Mesendoderm (in vitro differentiated cells): ENCODE results near the gene VWF.
A peak's percentile ranks its signal among the peaks of the same experiment; 100 is the strongest.

Experiments
- DNase-seq: peaks from one replicate; pipeline ENCODE4 v3.0.0; 2013
- H2AK5ac ChIP-seq: 2 replicates; pipeline ENCODE4 v1.6.1; 2013; ENCODE audit warnings: low read length, inconsistent platforms
- H2BK120ac ChIP-seq: 2 replicates; pipeline ENCODE4 v1.6.1; 2013; ENCODE audit warnings: low read depth, mild to moderate bottlenecking, low read length, moderate library complexity, mixed read lengths
- H2BK15ac ChIP-seq: replicated peaks from 2 replicates; pipeline ENCODE4 v1.6.1; 2013; ENCODE audit warnings: low read depth, mild to moderate bottlenecking, moderate library complexity
- H2BK5ac ChIP-seq: 2 replicates; pipeline ENCODE4 v1.6.1; 2013; ENCODE audit warnings: low read length, inconsistent platforms
- H3K18ac ChIP-seq: 2 replicates; pipeline ENCODE4 v1.6.1; 2013; ENCODE audit warnings: mild to moderate bottlenecking, low read length, mixed read lengths
- H3K23ac ChIP-seq: one replicate; pipeline ENCODE4 v1.6.1; 2013; ENCODE audit warnings: low read length
- H3K27ac ChIP-seq: 2 replicates; pipeline ENCODE4 v1.5.1; 2013; ENCODE audit warnings: low read depth, mild to moderate bottlenecking, inconsistent platforms, low read length, moderate library complexity
- H3K27me3 ChIP-seq: 2 replicates; pipeline ENCODE4 v1.6.1; 2013; ENCODE audit warnings: low read length, control low read depth, mild to moderate bottlenecking, inconsistent platforms; ENCODE audit not compliant: insufficient read depth, poor library complexity
- H3K36me3 ChIP-seq: 2 replicates; pipeline ENCODE4 v1.6.1; 2013; ENCODE audit warnings: low read length, inconsistent platforms; ENCODE audit not compliant: control insufficient read depth, insufficient read depth
- H3K4ac ChIP-seq: one replicate; pipeline ENCODE4 v1.6.1; 2013; ENCODE audit warnings: low read depth, mild to moderate bottlenecking, low read length, moderate library complexity
- H3K4me1 ChIP-seq: 2 replicates; pipeline ENCODE4 v1.6.1; 2013; ENCODE audit warnings: low read depth, low read length, inconsistent platforms; ENCODE audit not compliant: control insufficient read depth
- H3K4me2 ChIP-seq: 2 replicates; pipeline ENCODE4 v1.6.1; 2013; ENCODE audit warnings: low read length
- H3K4me3 ChIP-seq: 2 replicates; pipeline ENCODE4 v1.5.1; 2013; ENCODE audit warnings: mild to moderate bottlenecking, low read length
- H3K56ac ChIP-seq: one replicate; pipeline ENCODE4 v1.6.1; 2013; ENCODE audit warnings: low read length
- H3K79me1 ChIP-seq: 2 replicates; pipeline ENCODE4 v1.6.1; 2013; ENCODE audit warnings: low read length, inconsistent platforms
- H3K79me2 ChIP-seq: 2 replicates; pipeline ENCODE4 v1.6.1; 2013; ENCODE audit warnings: mild to moderate bottlenecking, low read length; ENCODE audit not compliant: control insufficient read depth, insufficient read depth
- H3K9ac ChIP-seq: 2 replicates; pipeline ENCODE4 v1.6.1; 2013; ENCODE audit warnings: low read length, inconsistent platforms
- H4K5ac ChIP-seq: one replicate; pipeline ENCODE4 v1.6.1; 2013; ENCODE audit warnings: low read length
- H4K8ac ChIP-seq: one replicate; pipeline ENCODE4 v1.6.1; 2013; ENCODE audit warnings: low read depth, mild to moderate bottlenecking, control low read depth, low read length, moderate library complexity
- WGBS: extraction: QIAGEN DNeasy Blood & Tissue Kit; methylation state at CpG from one replicate; pipeline ENCODE4 v1.1.7; 2013; ENCODE audit warnings: low lambda C conversion rate, missing lambda C conversion rate; ENCODE audit not compliant: insufficient coverage; ENCODE audit errors: extremely low coverage; 5-methylcytosine and 5-hydroxymethylcytosine counted together

The VWF gene

DNA sequence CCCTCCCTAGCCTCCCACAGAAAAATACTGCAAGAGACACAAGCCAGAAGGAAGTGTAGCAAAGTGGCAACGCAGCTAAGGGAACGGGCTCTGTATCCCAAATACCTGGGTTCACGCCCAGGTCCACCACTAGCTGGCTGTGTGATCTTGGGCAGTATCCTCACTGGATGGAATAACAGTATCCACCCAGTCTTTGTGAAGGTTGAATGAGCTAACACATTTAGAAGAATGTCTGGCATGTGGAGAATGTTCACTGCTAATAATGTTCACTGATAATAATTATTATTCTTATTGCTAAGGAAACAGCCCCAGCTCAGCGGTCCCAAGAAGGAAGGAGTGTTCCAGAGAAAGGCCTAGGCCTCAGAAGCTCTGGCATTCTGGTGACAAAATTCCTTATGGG, 70.9 kb downstream of the VWF start:
- Histone ChIP-seq H3K18ac (no peak overlapping the region), H3K4me3 (no peak overlapping the region), H3K27me3 (no peaks in the 10 kb centered on the region), H4K8ac (no peak overlapping the region), H3K4me1 (peaks cover 3% of the 10 kb centered on the region), H3K23ac (no peak overlapping the region), H3K4ac (no peak overlapping the region), H3K79me2 (no peaks in the 10 kb centered on the region), H4K5ac (no peak overlapping the region), H3K36me3 (no peaks in the 10 kb centered on the region), H3K27ac (no peak overlapping the region), H3K79me1 (no peaks in the 10 kb centered on the region), H2AK5ac (no peak overlapping the region), H2BK5ac (no peak overlapping the region), H2BK120ac (no peak overlapping the region), H3K56ac (no peak overlapping the region), H3K4me2 (no peak overlapping the region), H3K9ac (no peak overlapping the region), H2BK15ac (no peak overlapping the region)
- no CpG with 5 or more reads among the region's 4 CpGs for WGBS
- peak; percentile 63 for DNase-seq

GRCh38 chr12:6052940-6053329, 71.5 kb downstream of the VWF start:
- no peaks in the 10 kb centered on the region for H3K27me3 ChIP-seq

GRCh38 chr12:6052206-6052939, 72.1 kb downstream of the VWF start:
- H3K23ac ChIP-seq: no peak overlapping the region
- no peaks in the 10 kb centered on the region for H3K27me3 ChIP-seq
- WGBS: no CpG with 5 or more reads among the region's 9 CpGs
- no peak overlapping the region for H3K4me3 ChIP-seq
- no peak for DNase-seq
- H4K5ac ChIP-seq: no peak overlapping the region
- H3K4me2 ChIP-seq: no peak overlapping the region
- H3K9ac ChIP-seq: no peak overlapping the region
- no peak overlapping the region for H3K18ac ChIP-seq
- H3K79me2 ChIP-seq: no peaks in the 10 kb centered on the region
- H3K56ac ChIP-seq: no peak overlapping the region
- H2BK5ac ChIP-seq: no peak overlapping the region
- H2AK5ac ChIP-seq: no peak overlapping the region
- H2BK15ac ChIP-seq: no peak overlapping the region
- no peak overlapping the region for H3K4ac ChIP-seq
- peaks cover 3% of the 10 kb centered on the region for H3K4me1 ChIP-seq
- no peak overlapping the region for H4K8ac ChIP-seq
- H3K36me3 ChIP-seq: no peaks in the 10 kb centered on the region
- no peak overlapping the region for H3K27ac ChIP-seq
- H2BK120ac ChIP-seq: no peak overlapping the region
- no peaks in the 10 kb centered on the region for H3K79me1 ChIP-seq

More at GRCh38 chr12:6052940-6053329, 71.5 kb downstream of the VWF start:
- Histone ChIP-seq H3K79me2 (no peaks in the 10 kb centered on the region), H3K56ac (no peak overlapping the region), H3K27ac (no peak overlapping the region), H3K18ac (no peak overlapping the region), H4K8ac (no peak overlapping the region), H3K9ac (no peak overlapping the region), H3K4me2 (no peak overlapping the region), H3K4ac (no peak overlapping the region), H3K79me1 (no peaks in the 10 kb centered on the region), H3K4me1 (peaks cover 3% of the 10 kb centered on the region), H3K23ac (no peak overlapping the region), H2BK5ac (no peak overlapping the region), H2BK120ac (no peak overlapping the region), H2BK15ac (no peak overlapping the region), H3K4me3 (no peak overlapping the region), H3K36me3 (no peaks in the 10 kb centered on the region), H4K5ac (no peak overlapping the region), H2AK5ac (no peak overlapping the region)
- WGBS: no CpG with 5 or more reads among the region's 4 CpGs
- no peak for DNase-seq

DNA sequence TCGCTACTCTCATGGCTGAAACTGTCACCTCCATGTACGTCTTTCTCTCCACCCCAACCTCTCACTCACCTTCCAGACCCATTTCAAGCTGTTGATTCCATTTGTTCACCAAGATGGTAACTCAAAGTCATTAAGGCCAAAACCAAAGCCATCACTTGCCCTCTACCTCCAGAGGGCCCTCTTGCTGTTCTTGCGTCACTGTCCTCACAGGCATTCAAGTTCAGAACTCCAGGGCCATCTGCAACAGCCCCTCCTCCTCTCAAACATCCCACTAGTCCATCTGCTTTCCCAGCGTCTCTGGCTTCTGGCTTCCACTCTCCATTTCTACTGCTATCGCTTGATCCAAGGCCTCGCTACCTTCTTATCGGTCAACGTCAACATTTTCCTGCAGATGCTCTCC, 74.5 kb downstream of the VWF start:
- no peak overlapping the region for H3K27ac ChIP-seq
- H3K27me3 ChIP-seq: no peaks in the 10 kb centered on the region
- H3K9ac ChIP-seq: no peak overlapping the region
- no peak overlapping the region for H2BK5ac ChIP-seq
- no peaks in the 10 kb centered on the region for H3K79me2 ChIP-seq
- H3K4me2 ChIP-seq: no peak overlapping the region
- H4K5ac ChIP-seq: no peak overlapping the region
- H3K4me3 ChIP-seq: no peak overlapping the region
- no peak overlapping the region for H3K4ac ChIP-seq
- no peak overlapping the region for H3K56ac ChIP-seq
- H4K8ac ChIP-seq: no peak overlapping the region
- H2BK15ac ChIP-seq: no peak overlapping the region
- H2AK5ac ChIP-seq: no peak overlapping the region
- H3K79me1 ChIP-seq: no peaks in the 10 kb centered on the region
- no peaks in the 10 kb centered on the region for H3K4me1 ChIP-seq
- peak; percentile 65 for DNase-seq
- no peak overlapping the region for H3K18ac ChIP-seq
- no peaks in the 10 kb centered on the region for H3K36me3 ChIP-seq
- WGBS: no CpG with 5 or more reads among the region's 8 CpGs
- H3K23ac ChIP-seq: no peak overlapping the region
- no peak overlapping the region for H2BK120ac ChIP-seq

GRCh38 chr12:6049587-6049986, 74.9 kb downstream of the VWF start:
- H2BK15ac ChIP-seq: no peak overlapping the region
- H3K18ac ChIP-seq: no peak overlapping the region
- no peak overlapping the region for H3K27ac ChIP-seq
- H4K8ac ChIP-seq: no peak overlapping the region
- H3K36me3 ChIP-seq: no peaks in the 10 kb centered on the region
- no peaks in the 10 kb centered on the region for H3K27me3 ChIP-seq
- no peaks in the 10 kb centered on the region for H3K79me1 ChIP-seq
- no peak for DNase-seq
- H2AK5ac ChIP-seq: no peak overlapping the region
- H3K4me3 ChIP-seq: no peak overlapping the region
- H3K9ac ChIP-seq: no peak overlapping the region
- H3K4me2 ChIP-seq: no peak overlapping the region
- no peak overlapping the region for H3K56ac ChIP-seq
- H4K5ac ChIP-seq: no peak overlapping the region
- no peak overlapping the region for H2BK120ac ChIP-seq
- H3K79me2 ChIP-seq: no peaks in the 10 kb centered on the region
- H3K4ac ChIP-seq: no peak overlapping the region
- H3K23ac ChIP-seq: no peak overlapping the region
- no peak overlapping the region for H2BK5ac ChIP-seq
- no peaks in the 10 kb centered on the region for H3K4me1 ChIP-seq
